HUES6 (cell line): ENCODE measurements around the gene SCN1B.
"Not testable (repeated sequence)": the region's sequence is repeated elsewhere in the genome, so short reads cannot be mapped to it uniquely, and the experiment has no call there.

Experiments
- H3K27ac ChIP-seq: 2 replicates; pipeline ENCODE4 v1.7.0; 2013; ENCODE audit warnings: low read depth, mild to moderate bottlenecking, low read length, inconsistent platforms
- H3K27me3 ChIP-seq: 2 replicates; pipeline ENCODE4 v1.6.1; 2013; ENCODE audit warnings: low read length; ENCODE audit not compliant: control insufficient read depth, insufficient read depth
- H3K36me3 ChIP-seq: 2 replicates; pipeline ENCODE4 v1.6.1; 2013; ENCODE audit warnings: low read length; ENCODE audit not compliant: control insufficient read depth, insufficient read depth
- H3K4me1 ChIP-seq: 2 replicates; pipeline ENCODE4 v1.6.1; 2013; ENCODE audit warnings: low read length; ENCODE audit not compliant: control insufficient read depth, insufficient read depth
- H3K4me3 ChIP-seq: 2 replicates; pipeline ENCODE4 v1.5.1; 2013; ENCODE audit warnings: low read depth, low read length
- H3K9ac ChIP-seq: one replicate; pipeline ENCODE4 v1.6.1; 2013; ENCODE audit warnings: mild to moderate bottlenecking, low read length
- H3K9me3 ChIP-seq: 2 replicates; pipeline ENCODE4 v1.6.1; 2013; ENCODE audit warnings: low read depth, low read length; ENCODE audit not compliant: control insufficient read depth, insufficient read depth

Gene SCN1B

DNA sequence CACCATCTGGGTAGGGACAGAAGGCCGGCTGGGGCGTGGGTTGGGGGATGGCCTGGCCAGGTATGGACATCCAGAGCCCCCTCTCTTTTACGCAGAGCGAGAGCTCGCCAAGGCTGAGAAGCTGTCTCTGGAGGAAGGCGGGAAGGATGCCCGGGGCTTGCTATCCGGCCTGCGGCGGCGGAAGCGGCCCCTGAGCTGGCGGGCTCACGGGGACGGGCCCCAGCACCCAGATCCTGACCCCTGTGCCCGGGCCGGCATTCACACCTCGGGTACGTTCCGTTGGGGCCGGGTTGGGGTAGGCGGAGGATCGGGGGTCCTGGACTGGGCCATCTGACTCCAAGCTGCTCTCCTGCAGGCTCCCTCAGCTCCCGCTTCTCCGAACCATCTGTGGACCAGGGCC is 8.7 kb upstream of the SCN1B start:
- no peak overlapping the region for H3K9ac ChIP-seq
- H3K9me3 ChIP-seq: no peaks in the 10 kb centered on the region
- no peak overlapping the region for H3K4me3 ChIP-seq
- H3K27me3 ChIP-seq: no peaks in the 10 kb centered on the region
- no peak overlapping the region for H3K27ac ChIP-seq
- peaks cover 96% of the 10 kb centered on the region for H3K36me3 ChIP-seq
- no peaks in the 10 kb centered on the region for H3K4me1 ChIP-seq

DNA sequence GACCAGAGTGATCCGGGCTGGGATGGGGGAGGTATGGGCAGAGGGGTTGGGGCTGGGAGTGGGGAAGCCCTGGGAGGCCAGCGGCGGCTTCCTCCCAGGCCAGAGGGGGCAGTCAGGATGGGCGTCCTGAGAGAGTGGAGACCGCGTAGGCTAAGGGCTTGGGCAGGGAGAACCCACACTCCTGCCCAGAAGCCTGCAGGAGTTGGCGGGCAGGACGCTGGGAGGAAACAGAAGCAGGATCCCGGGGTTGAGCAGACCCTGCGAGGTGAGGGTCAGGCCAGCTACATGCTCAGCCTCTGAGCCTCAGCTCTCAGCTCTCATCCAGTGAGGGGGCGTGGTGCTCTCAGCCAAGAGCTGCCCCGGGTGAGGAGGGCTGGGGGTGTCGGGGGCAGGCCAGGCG is 7.8 kb upstream of the SCN1B start:
- H3K36me3 ChIP-seq: peaks cover 96% of the 10 kb centered on the region
- no peak overlapping the region for H3K27ac ChIP-seq
- no peaks in the 10 kb centered on the region for H3K27me3 ChIP-seq
- no peak overlapping the region for H3K4me3 ChIP-seq
- no peaks in the 10 kb centered on the region; the same call in 1 of the 2 replicates for H3K4me1 ChIP-seq
- H3K9ac ChIP-seq: no peak overlapping the region
- H3K9me3 ChIP-seq: no peaks in the 10 kb centered on the region

DNA sequence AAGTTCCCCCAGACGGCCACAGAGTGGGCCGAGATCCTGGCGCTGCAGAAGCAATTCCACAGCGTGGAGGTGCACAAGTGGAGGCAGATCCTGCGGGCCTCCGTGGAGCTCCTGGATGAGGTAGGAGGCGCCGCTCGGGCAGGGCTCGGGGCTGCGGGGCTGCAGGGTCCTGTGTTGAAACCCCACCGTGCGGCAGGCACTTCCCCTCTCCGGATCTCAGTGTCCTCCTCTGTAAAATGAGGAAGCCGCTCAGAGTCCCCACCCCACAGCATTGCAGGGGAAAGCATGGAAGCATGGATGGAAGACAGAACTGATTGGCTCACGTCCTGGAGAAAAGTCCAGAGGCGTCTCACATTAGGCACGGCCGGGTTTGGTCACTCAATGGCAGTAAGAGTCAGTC is 6.8 kb upstream of the SCN1B start:
- peaks cover 98% of the 10 kb centered on the region for H3K36me3 ChIP-seq
- H3K9ac ChIP-seq: no peak overlapping the region
- no peak overlapping the region for H3K27ac ChIP-seq
- H3K27me3 ChIP-seq: no peaks in the 10 kb centered on the region
- no peaks in the 10 kb centered on the region; the same call in 1 of the 2 replicates for H3K4me1 ChIP-seq
- no peak overlapping the region for H3K4me3 ChIP-seq
- H3K9me3 ChIP-seq: no peaks in the 10 kb centered on the region

DNA sequence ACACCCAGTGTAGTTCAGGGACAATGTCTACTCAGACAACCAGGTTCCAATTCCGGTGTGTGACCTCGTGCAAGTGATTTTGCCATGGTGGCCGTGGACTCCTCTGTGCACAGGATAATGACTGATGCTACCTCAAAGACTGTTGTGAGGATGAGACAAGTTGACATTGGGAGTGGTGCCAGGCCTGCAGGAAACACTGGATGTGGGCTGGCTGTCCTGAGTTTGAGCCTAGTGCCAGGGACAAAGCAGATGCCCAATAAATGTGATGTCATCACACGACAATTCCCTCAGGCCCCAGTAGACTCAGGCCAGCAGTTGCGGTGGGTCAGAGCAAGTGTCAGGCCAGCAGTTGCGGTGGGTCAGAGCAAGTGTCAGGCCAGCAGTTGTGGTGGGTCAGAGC is 6.2 kb upstream of the SCN1B start:
- no peak overlapping the region for H3K27ac ChIP-seq
- H3K36me3 ChIP-seq: peaks cover 93% of the 10 kb centered on the region

DNA sequence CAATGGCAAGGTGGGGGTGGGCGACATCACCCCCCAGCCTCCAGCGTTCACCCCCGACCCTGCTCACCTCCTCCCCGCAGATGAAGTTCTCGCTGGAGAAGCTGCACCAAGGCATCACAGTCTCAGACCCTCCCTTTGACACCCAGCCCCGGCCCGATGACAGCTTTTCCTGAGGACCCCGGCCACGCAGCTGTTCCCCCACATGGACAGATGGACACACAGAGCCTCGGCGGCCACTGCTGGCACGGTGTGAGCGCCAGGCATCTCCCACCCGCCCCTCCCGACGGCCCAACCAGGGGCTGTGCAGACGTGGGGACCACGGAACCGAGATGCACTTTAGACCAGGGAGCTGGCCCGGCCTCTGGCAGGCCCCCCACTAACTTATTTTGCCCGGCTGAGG is 4.3 kb upstream of the SCN1B start:
- H3K27ac ChIP-seq: no peak overlapping the region
- H3K27me3 ChIP-seq: peaks cover 6% of the 10 kb centered on the region
- no peak overlapping the region for H3K4me3 ChIP-seq
- H3K36me3 ChIP-seq: peaks cover 74% of the 10 kb centered on the region
- no peaks in the 10 kb centered on the region for H3K9me3 ChIP-seq
- peaks cover 4% of the 10 kb centered on the region; the same call in 1 of the 2 replicates for H3K4me1 ChIP-seq
- no peak overlapping the region for H3K9ac ChIP-seq

More for the DNA sequence above, 6.2 kb upstream of the SCN1B start:
- Histone ChIP-seq H3K4me1 (no peaks in the 10 kb centered on the region; the same call in 1 of the 2 replicates), H3K9ac (no peak overlapping the region), H3K27me3 (no peaks in the 10 kb centered on the region), H3K9me3 (no peaks in the 10 kb centered on the region), H3K4me3 (no peak overlapping the region)

DNA sequence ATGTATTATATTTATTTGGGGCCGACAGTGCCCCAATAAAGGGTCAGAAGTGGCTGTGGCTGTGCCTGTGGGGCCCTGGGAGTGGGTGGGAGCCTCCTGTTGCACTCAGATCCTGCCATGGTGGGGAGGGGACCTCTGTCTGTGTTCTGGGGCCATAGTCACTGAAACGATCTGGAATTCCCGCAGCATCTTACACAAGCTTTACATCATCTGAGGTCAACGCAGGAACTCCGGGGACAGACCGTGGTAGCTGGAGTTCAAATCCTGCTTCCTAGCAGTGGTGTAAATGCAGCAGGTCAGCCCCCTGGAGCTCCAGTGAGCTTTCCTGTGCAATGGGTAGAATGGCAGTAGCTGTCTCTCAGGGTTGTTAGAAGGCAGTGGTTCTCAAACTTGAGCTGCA is 3.9 kb upstream of the SCN1B start:
- Histone ChIP-seq H3K27me3 (peaks cover 11% of the 10 kb centered on the region), H3K4me1 (peaks cover 4% of the 10 kb centered on the region; the same call in 1 of the 2 replicates)

DNA sequence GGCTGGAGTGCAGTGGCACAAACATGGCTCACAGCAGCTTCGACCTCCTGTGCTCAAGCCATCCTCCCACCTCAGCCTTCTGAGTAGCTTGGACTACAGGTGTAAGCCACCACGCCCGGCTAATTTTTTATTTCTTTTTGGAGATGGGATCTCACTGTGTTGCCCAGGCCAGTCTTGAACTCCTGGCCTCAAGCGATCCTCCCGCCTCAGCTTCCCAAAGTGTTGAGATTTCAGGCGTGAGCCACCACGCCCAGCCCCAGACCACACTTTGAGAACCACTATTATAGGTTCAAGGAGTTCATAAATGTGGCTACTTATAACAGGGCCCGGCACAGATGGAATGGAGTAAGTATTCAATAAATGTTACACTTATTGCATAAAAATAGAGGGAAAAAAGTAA is 3.3 kb upstream of the SCN1B start:
- peaks cover 17% of the 10 kb centered on the region for H3K27me3 ChIP-seq
- H3K9ac ChIP-seq: no peak overlapping the region
- no peak overlapping the region for H3K27ac ChIP-seq
- H3K4me3 ChIP-seq: no peak overlapping the region
- H3K4me1 ChIP-seq: peaks cover 8% of the 10 kb centered on the region; the same call in 1 of the 2 replicates
- H3K9me3 ChIP-seq: no peaks in the 10 kb centered on the region
- peaks cover 64% of the 10 kb centered on the region for H3K36me3 ChIP-seq

More for the DNA sequence above, 3.9 kb upstream of the SCN1B start:
- no peak overlapping the region for H3K27ac ChIP-seq
- H3K4me3 ChIP-seq: no peak overlapping the region
- H3K36me3 ChIP-seq: peaks cover 70% of the 10 kb centered on the region
- H3K9me3 ChIP-seq: no peaks in the 10 kb centered on the region
- no peak overlapping the region for H3K9ac ChIP-seq

DNA sequence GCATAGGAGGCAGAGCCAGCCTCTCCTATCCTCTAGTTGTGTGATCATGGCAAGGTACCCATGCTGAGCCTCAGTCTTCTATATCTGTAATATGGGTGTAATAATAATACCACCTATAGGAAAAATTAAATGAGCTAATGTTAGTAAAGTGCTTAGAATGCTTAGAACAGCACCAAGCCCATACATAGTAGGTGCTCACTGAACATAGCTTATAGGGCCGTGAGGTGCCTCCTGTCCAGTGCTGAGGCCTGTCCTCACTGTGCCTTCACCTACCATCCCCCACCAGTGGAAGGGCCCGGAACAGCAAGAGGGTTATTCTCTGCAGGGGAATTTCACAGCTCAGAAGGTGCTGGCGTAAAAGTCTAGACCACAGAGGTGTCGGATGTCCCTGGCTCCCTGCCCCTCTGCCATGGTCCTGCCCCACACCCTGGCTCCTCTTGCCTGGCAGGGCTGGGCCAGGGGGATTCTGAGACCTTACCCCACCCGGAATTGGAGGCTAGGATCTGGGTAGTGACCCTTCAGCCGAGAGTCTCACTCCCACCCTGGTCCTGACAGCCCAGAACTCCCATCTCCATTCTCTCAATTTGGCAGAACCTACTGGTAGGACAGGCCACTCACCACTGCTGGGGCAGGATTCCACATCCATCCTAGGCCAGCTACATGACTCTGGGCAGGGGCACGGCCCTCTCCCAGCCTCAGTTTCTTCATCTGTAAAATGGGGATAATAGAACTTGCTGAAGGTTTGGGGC is 2.2 kb upstream of the SCN1B start:
- Histone ChIP-seq H3K9me3 (no peaks in the 10 kb centered on the region), H3K27me3 (peaks cover 27% of the 10 kb centered on the region), H3K9ac (no peak overlapping the region), H3K4me1 (peaks cover 10% of the 10 kb centered on the region; the same call in 1 of the 2 replicates), H3K27ac (no peak overlapping the region), H3K4me3 (no peak overlapping the region), H3K36me3 (peaks cover 55% of the 10 kb centered on the region)

DNA sequence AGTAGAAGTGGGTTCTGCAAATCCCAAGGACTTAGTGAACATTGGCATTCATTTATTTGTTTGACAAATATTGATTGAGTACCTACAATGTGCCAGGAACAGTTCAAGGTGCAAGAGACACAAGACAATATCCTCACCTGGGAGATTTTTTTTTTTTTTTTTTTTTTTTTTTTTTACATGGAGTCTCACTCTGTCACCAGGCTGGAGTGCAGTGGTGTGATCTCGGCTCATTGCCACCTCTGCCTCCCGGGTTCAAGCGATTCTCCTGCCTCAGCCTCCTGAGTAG is 1.7 kb upstream of the SCN1B start:
- H3K9ac ChIP-seq, H3K4me1 ChIP-seq, H3K4me3 ChIP-seq, H3K9me3 ChIP-seq, H3K27ac ChIP-seq: not testable (repeated sequence)
- peaks cover 53% of the 10 kb centered on the region for H3K36me3 ChIP-seq
- peaks cover 30% of the 10 kb centered on the region for H3K27me3 ChIP-seq

DNA sequence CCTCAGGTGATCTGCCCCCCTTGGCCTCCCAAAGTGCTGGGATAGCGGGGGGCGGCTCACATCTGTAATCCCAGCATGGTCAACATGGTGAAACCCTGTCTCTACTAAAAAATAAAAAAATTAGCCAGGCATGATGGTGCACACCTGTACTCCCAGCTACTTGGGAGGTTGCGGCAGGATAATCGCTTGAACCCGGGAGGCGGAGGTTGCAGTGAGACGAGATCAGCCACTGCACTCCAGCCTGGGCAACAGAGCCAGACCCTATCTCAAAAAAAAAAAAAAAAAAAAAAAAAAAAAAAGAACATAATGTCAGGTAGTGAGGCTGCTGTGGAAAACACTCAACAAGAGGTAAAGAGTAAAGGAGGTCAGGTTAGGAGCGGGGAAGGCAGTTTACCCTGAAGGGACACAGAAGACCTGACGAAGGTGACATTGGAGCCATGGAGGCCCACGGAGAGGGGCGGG is 964 bp upstream of the SCN1B start:
- Histone ChIP-seq H3K27me3 (peaks cover 30% of the 10 kb centered on the region), H3K36me3 (peaks cover 53% of the 10 kb centered on the region), H3K4me3 (peak overlapping the region; percentile 62; the same call in 1 of the 2 replicates)
- H3K4me1 ChIP-seq, H3K9me3 ChIP-seq, H3K9ac ChIP-seq, H3K27ac ChIP-seq: not testable (repeated sequence)

DNA sequence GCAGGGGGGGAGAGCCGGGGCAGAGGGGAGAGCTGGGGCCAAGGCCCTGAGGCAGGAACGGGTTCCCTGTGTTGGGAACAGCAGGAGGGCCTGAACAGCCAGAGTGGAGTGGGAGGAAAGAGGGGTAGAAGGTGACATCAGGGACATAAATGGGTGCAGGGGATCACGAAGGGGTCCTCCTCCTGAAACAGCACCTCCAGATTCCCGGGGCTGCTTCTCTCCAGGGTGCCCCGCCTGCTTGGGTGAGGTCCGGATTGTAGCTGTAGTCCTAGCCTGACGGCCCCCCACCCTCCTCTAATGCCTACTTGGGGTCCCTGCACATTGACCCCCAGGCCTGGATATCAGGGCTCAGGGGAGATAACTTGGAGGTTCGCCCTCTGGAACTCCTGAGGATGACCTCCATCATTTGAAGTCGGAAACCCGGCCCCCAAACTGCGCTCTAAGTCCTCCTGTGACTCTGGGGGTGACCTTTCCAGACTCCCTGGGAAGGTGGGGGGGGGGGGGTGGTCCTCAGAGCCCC is 473 bp upstream of the SCN1B start:
- Histone ChIP-seq H3K27me3 (peaks cover 30% of the 10 kb centered on the region), H3K4me1 (peaks cover 10% of the 10 kb centered on the region; the same call in 1 of the 2 replicates), H3K4me3 (peak overlapping the region; percentile 62), H3K27ac (no peak overlapping the region), H3K9ac (peak overlapping the region; percentile 43), H3K36me3 (peaks cover 53% of the 10 kb centered on the region), H3K9me3 (no peaks in the 10 kb centered on the region)
